Keratinocyte (primary cell): ENCODE data around the gene CTIF. TPM values are rescaled to one million over a fixed set of nuclear protein-coding genes. Genes with fewer than 3 reads are reported as not detected.

Experiments
- DNase-seq: peaks from one replicate; pipeline ENCODE4 v3.0.0-alpha.2; 2011; ENCODE audit warnings: low read depth, missing footprints, low spot score
- FAIRE-seq: peaks from 2 replicates; lab custom pipeline; 2011; peaks lifted over from hg19 to GRCh38; lab: Jason Lieb, UNC
- H2AFZ ChIP-seq: 2 replicates; pipeline ENCODE4 v1.6.0; 2012; ENCODE audit warnings: low read length, control low read depth, inconsistent platforms; ENCODE audit not compliant: control insufficient read depth
- H3K27ac ChIP-seq: 2 replicates; pipeline ENCODE4 v1.5.1; 2011; ENCODE audit warnings: low read length; ENCODE audit not compliant: control insufficient read depth, insufficient read depth
- H3K27me3 ChIP-seq: 3 replicates; pipeline ENCODE4 v1.6.0; 2011; ENCODE audit warnings: low read length; ENCODE audit not compliant: control insufficient read depth, insufficient read depth; ENCODE audit errors: extremely low read depth
- H3K36me3 ChIP-seq, 2 experiments: 2 replicates in 1 of 2; 3 replicates in 1 of 2; pipeline ENCODE4 v1.5.1; 2011; ENCODE audit warnings: low read length in 2 of 2, mild to moderate bottlenecking in 1 of 2; ENCODE audit not compliant: control insufficient read depth in 2 of 2, insufficient read depth in 2 of 2; ENCODE audit errors: extremely low read depth in 1 of 2
- H3K4me1 ChIP-seq: 3 replicates; pipeline ENCODE4 v1.5.1; 2011; ENCODE audit warnings: low read length; ENCODE audit not compliant: control insufficient read depth, insufficient read depth; ENCODE audit errors: extremely low read depth
- H3K4me2 ChIP-seq: 3 replicates; pipeline ENCODE4 v1.6.0; 2011; ENCODE audit warnings: low read depth, low read length; ENCODE audit not compliant: control insufficient read depth, insufficient read depth; ENCODE audit errors: extremely low read depth
- H3K4me3 ChIP-seq, 3 experiments: fragments of 200-600 bp in 1 of 3; sonication (generic) in 1 of 3; 2 replicates in 2 of 3; 3 replicates in 1 of 3; pipeline ENCODE4 v1.5.1; 2011 to 2016; ENCODE audit warnings: low read length in 3 of 3, mild to moderate bottlenecking in 3 of 3, control low read depth in 2 of 3, inconsistent platforms in 1 of 3, low read depth in 1 of 3, mixed read lengths in 1 of 3, mixed run types in 1 of 3, moderate library complexity in 1 of 3; ENCODE audit not compliant: control insufficient read depth in 2 of 3, insufficient read depth in 2 of 3; ENCODE audit errors: extremely low read depth in 1 of 3
- H3K79me2 ChIP-seq: 2 replicates; pipeline ENCODE4 v1.6.0; 2012; ENCODE audit warnings: low read length; ENCODE audit not compliant: control insufficient read depth, insufficient read depth
- H3K9ac ChIP-seq: 3 replicates; pipeline ENCODE4 v1.6.0; 2011; ENCODE audit warnings: low read length; ENCODE audit not compliant: control insufficient read depth, insufficient read depth; ENCODE audit errors: extremely low read depth
- H3K9me1 ChIP-seq: 3 replicates; pipeline ENCODE4 v1.6.0; 2011; ENCODE audit warnings: low read length; ENCODE audit not compliant: control insufficient read depth, insufficient read depth; ENCODE audit errors: extremely low read depth
- H3K9me3 ChIP-seq: 2 replicates; pipeline ENCODE4 v1.5.1; 2012; ENCODE audit warnings: low read depth, low read length; ENCODE audit not compliant: control insufficient read depth
- H4K20me1 ChIP-seq: 3 replicates; pipeline ENCODE4 v1.6.0; 2011; ENCODE audit warnings: low read length; ENCODE audit not compliant: control insufficient read depth, insufficient read depth; ENCODE audit errors: extremely low read depth
- EZH2 ChIP-seq: IDR thresholded peaks from one replicate; pipeline ENCODE4 v1.6.1; 2012; ENCODE audit warnings: inconsistent platforms, mild to moderate bottlenecking, low read length, moderate library complexity
- dilution Hi-C: fragments of 300-500 bp; cut with MboI; formaldehyde crosslinking; loops from one replicate; pipeline ENCODE4 v1.7.0; 2020; ENCODE audit warnings: low sequenced_read_pairs; ENCODE audit not compliant: extremely low pct_ligation_motif_present
- polyA plus RNA-seq, 5 experiments: library from polyadenylated mRNA; depleted of rRNA in 3 of 5; stranded (reverse) in 3 of 5; stranded (forward) in 1 of 5; unstranded in 1 of 5; fragments of >200 nt; gene quantifications; 1 replicate in 1 of 5; 2 replicates in 3 of 5; 3 replicates in 1 of 5; pipeline versions ENCODE4 v1.2.1 to v1.2.3, GENCODE V29; 2011 to 2012; ENCODE audit warnings: missing spikeins in 2 of 5, low read depth in 1 of 5, low replicate concordance in 1 of 5
- TF ChIP-seq, protein P1 (sequence below), 3 experiments: IDR thresholded peaks in 1 of 3; conservative IDR thresholded peaks in 1 of 3; optimal IDR thresholded peaks in 1 of 3; 2 replicates in 2 of 3; 3 replicates in 1 of 3; pipeline versions ENCODE3 to v1.5.1; 2011; ENCODE audit warnings: low read length in 3 of 3, mild to moderate bottlenecking in 3 of 3, moderate library complexity in 2 of 3, control low read depth in 1 of 3, inconsistent platforms in 1 of 3; ENCODE audit not compliant: insufficient read depth in 2 of 3; ENCODE audit errors: extremely low read depth in 1 of 3

Gene CTIF
- polyA plus RNA-seq, 1 donor (not counting 4 experiments of a cell fraction or from before 2014, with no cell fraction given), result 15.0 TPM

DNA sequence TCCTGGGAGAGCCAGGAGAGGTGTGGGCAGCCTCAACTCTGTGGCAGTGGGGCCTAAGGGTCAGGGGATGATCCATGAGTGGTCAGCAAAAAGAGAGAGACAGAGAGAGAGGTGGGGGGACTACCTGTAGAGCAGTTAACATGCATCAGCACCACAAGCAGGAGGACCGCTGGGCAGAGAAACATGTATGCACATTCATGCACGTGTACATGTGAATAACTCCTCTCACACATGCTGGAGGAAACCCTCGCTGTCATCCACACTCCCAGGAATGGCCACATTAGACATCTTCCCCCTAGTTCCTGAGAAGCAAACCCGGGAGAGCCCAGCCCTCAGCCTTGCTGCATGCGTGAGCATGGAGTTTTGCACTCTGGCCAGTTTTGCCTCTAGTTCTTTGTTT is 245.8 kb downstream of the CTIF start:
- FAIRE-seq (no peak), DNase-seq (no peak)
- Histone ChIP-seq H3K9me1 (no peaks in the 10 kb centered on the region), H3K4me1 (no peaks in the 10 kb centered on the region), H3K9ac (no peak overlapping the region), H3K79me2 (no peaks in the 10 kb centered on the region), H3K36me3 (peaks cover 0 to 7% of the 10 kb centered on the region in 2 experiments), H4K20me1 (no peaks in the 10 kb centered on the region), H3K4me2 (no peak overlapping the region), H3K27ac (no peak overlapping the region), H2AFZ (no peak overlapping the region), H3K27me3 (no peaks in the 10 kb centered on the region), H3K9me3 (no peaks in the 10 kb centered on the region), H3K4me3 (no peak overlapping the region)
- no peak for TF ChIP-seq EZH2
- TF ChIP-seq, protein P1, sequence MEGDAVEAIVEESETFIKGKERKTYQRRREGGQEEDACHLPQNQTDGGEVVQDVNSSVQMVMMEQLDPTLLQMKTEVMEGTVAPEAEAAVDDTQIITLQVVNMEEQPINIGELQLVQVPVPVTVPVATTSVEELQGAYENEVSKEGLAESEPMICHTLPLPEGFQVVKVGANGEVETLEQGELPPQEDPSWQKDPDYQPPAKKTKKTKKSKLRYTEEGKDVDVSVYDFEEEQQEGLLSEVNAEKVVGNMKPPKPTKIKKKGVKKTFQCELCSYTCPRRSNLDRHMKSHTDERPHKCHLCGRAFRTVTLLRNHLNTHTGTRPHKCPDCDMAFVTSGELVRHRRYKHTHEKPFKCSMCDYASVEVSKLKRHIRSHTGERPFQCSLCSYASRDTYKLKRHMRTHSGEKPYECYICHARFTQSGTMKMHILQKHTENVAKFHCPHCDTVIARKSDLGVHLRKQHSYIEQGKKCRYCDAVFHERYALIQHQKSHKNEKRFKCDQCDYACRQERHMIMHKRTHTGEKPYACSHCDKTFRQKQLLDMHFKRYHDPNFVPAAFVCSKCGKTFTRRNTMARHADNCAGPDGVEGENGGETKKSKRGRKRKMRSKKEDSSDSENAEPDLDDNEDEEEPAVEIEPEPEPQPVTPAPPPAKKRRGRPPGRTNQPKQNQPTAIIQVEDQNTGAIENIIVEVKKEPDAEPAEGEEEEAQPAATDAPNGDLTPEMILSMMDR (optimal IDR thresholded peaks at IDR 0.05 in 1 of 3, IDR thresholded peaks at IDR 0.05 in 1 of 3, conservative IDR thresholded peaks at IDR 0.05 in 1 of 3; ENCODE audit: extremely low read depth in 1 of 3, insufficient read depth in 2 of 3, low read length in 3 of 3), result no peak
- dilution Hi-C loops, result no loop called here

DNA sequence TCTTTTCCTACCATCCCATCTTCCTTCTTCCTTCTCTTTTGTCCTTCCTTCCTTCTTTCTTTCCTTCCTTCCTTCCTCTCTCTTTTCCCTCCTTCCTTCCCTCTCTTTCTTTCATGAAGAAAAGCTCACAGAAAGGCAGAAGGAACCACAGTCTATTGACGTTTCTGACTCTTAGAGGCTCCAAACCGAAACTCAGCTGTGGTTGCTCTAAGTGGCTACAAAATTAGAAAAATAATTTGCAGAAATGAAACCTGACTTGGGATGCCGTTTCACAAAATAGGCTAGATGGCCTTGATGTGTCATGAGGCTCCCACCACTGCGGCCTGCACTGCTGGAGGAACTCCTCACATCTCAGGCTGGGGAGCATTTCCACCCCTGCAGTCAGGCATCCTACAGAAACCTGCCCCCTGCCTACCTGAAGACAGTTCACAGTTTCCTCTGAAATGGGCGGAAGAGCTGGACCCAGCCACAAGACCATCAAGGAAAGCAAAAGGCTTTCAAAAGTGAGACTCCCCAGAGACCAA is 246.3 kb downstream of the CTIF start:
- no peak overlapping the region for H3K9ac ChIP-seq
- H3K4me3 ChIP-seq, result no peak overlapping the region
- dilution Hi-C loops, result no loop called here
- H2AFZ ChIP-seq, result no peak overlapping the region
- H3K4me1 ChIP-seq, result no peaks in the 10 kb centered on the region
- no peaks in the 10 kb centered on the region for H3K27me3 ChIP-seq
- H3K27ac ChIP-seq, result no peak overlapping the region
- H3K9me3 ChIP-seq, result no peaks in the 10 kb centered on the region
- DNase-seq (no peak), FAIRE-seq (no peak)
- H3K9me1 ChIP-seq, result no peaks in the 10 kb centered on the region
- TF ChIP-seq, protein P1 (optimal IDR thresholded peaks at IDR 0.05 in 1 of 3, IDR thresholded peaks at IDR 0.05 in 1 of 3, conservative IDR thresholded peaks at IDR 0.05 in 1 of 3; ENCODE audit: extremely low read depth in 1 of 3, insufficient read depth in 2 of 3, low read length in 3 of 3), result no peak
- TF ChIP-seq EZH2, result no peak
- no peaks in the 10 kb centered on the region for H4K20me1 ChIP-seq
- H3K79me2 ChIP-seq, result no peaks in the 10 kb centered on the region
- H3K4me2 ChIP-seq, result no peak overlapping the region
- H3K36me3 ChIP-seq, result peaks cover 0 to 7% of the 10 kb centered on the region in 2 experiments
